ENCODE data around the gene RASSF8.
"Not testable (repeated sequence)": the region's sequence is repeated elsewhere in the genome, so short reads cannot be mapped to it uniquely, and the experiment has no call there.

Gene RASSF8

GRCh38 chr12:26046906-26047305 is 88.4 kb downstream of the RASSF8 start:
- no peak overlapping the region for H3K27ac ChIP-seq (ENCODE audit: low read length)
- H3K36me3 ChIP-seq (ENCODE audit: insufficient read depth, low read depth, low read length) = no peaks in the 10 kb centered on the region
- H3K4me3 ChIP-seq (ENCODE audit: low read length) = no peak overlapping the region
- no peak overlapping the region for H3K9ac ChIP-seq (ENCODE audit: low read depth, low read length)
- H3K9me3 ChIP-seq (ENCODE audit: insufficient read depth, low read depth, low read length) = no peaks in the 10 kb centered on the region
- H3K27me3 ChIP-seq (ENCODE audit: insufficient read depth, low read length) = no peaks in the 10 kb centered on the region
- H3K4me1 ChIP-seq (ENCODE audit: insufficient read depth, low read length) = peaks cover 20% of the 10 kb centered on the region; the same call in 1 of the 2 replicates

GRCh38 chr12:26047401-26048226 is 89.1 kb downstream of the RASSF8 start:
- Histone ChIP-seq H3K9ac (ENCODE audit: low read depth, low read length) (no peak overlapping the region), H3K27me3 (ENCODE audit: insufficient read depth, low read length) (no peaks in the 10 kb centered on the region), H3K36me3 (ENCODE audit: insufficient read depth, low read depth, low read length) (no peaks in the 10 kb centered on the region), H3K4me3 (ENCODE audit: low read length) (0 out of 2 replicates have a peak overlapping the region, but pooled peaks have one; percentile 18), H3K4me1 (ENCODE audit: insufficient read depth, low read length) (peaks cover 16% of the 10 kb centered on the region; the same call in 1 of the 2 replicates), H3K9me3 (ENCODE audit: insufficient read depth, low read depth, low read length) (no peaks in the 10 kb centered on the region), H3K27ac (ENCODE audit: low read length) (no peak overlapping the region)

GRCh38 chr12:26052652-26053051 is 94.2 kb downstream of the RASSF8 start:
- Histone ChIP-seq H3K4me1 (ENCODE audit: insufficient read depth, low read length) (peaks cover 16% of the 10 kb centered on the region; the same call in 1 of the 2 replicates), H3K4me3 (ENCODE audit: low read length) (no peak overlapping the region), H3K27ac (ENCODE audit: low read length) (no peak overlapping the region), H3K36me3 (ENCODE audit: insufficient read depth, low read depth, low read length) (no peaks in the 10 kb centered on the region), H3K9ac (ENCODE audit: low read depth, low read length) (no peak overlapping the region), H3K27me3 (ENCODE audit: insufficient read depth, low read length) (no peaks in the 10 kb centered on the region), H3K9me3 (ENCODE audit: insufficient read depth, low read depth, low read length) (no peaks in the 10 kb centered on the region)

GRCh38 chr12:26054383-26054782 is 95.9 kb downstream of the RASSF8 start:
- peaks cover 10% of the 10 kb centered on the region; the same call in 1 of the 2 replicates for H3K4me1 ChIP-seq (ENCODE audit: insufficient read depth, low read length)
- H3K9ac ChIP-seq (ENCODE audit: low read depth, low read length) = peak overlapping the region; percentile 5; the same call in 1 of the 2 replicates

GRCh38 chr12:26055087-26055486 is 96.6 kb downstream of the RASSF8 start:
- no peak overlapping the region for H3K4me3 ChIP-seq (ENCODE audit: low read length)
- no peaks in the 10 kb centered on the region; the same call in 1 of the 2 replicates for H3K36me3 ChIP-seq (ENCODE audit: insufficient read depth, low read depth, low read length)
- H3K9me3 ChIP-seq (ENCODE audit: insufficient read depth, low read depth, low read length) = no peaks in the 10 kb centered on the region
- H3K9ac ChIP-seq (ENCODE audit: low read depth, low read length) = no peak overlapping the region
- no peaks in the 10 kb centered on the region for H3K27me3 ChIP-seq (ENCODE audit: insufficient read depth, low read length)
- no peak overlapping the region for H3K27ac ChIP-seq (ENCODE audit: low read length)
- H3K4me1 ChIP-seq (ENCODE audit: insufficient read depth, low read length) = peaks cover 10% of the 10 kb centered on the region; the same call in 1 of the 2 replicates

More at GRCh38 chr12:26054383-26054782, 95.9 kb downstream of the RASSF8 start:
- Histone ChIP-seq H3K9me3 (ENCODE audit: insufficient read depth, low read depth, low read length) (no peaks in the 10 kb centered on the region), H3K27ac (ENCODE audit: low read length) (no peak overlapping the region), H3K36me3 (ENCODE audit: insufficient read depth, low read depth, low read length) (no peaks in the 10 kb centered on the region; the same call in 1 of the 2 replicates), H3K27me3 (ENCODE audit: insufficient read depth, low read length) (no peaks in the 10 kb centered on the region), H3K4me3 (ENCODE audit: low read length) (0 out of 2 replicates have a peak overlapping the region, but pooled peaks have one; percentile 8)

GRCh38 chr12:26056335-26056734 is 97.9 kb downstream of the RASSF8 start:
- H3K27ac ChIP-seq (ENCODE audit: low read length) = no peak overlapping the region
- peaks cover 10% of the 10 kb centered on the region; the same call in 1 of the 2 replicates for H3K4me1 ChIP-seq (ENCODE audit: insufficient read depth, low read length)
- H3K9me3 ChIP-seq (ENCODE audit: insufficient read depth, low read depth, low read length) = no peaks in the 10 kb centered on the region
- no peaks in the 10 kb centered on the region for H3K27me3 ChIP-seq (ENCODE audit: insufficient read depth, low read length)
- no peak overlapping the region for H3K4me3 ChIP-seq (ENCODE audit: low read length)
- no peaks in the 10 kb centered on the region; the same call in 1 of the 2 replicates for H3K36me3 ChIP-seq (ENCODE audit: insufficient read depth, low read depth, low read length)
- no peak overlapping the region for H3K9ac ChIP-seq (ENCODE audit: low read depth, low read length)

- H3K36me3 ChIP-seq (ENCODE audit: insufficient read depth, low read depth, low read length); H3K9me3 ChIP-seq (ENCODE audit: insufficient read depth, low read depth, low read length); H3K27ac ChIP-seq (ENCODE audit: low read length); H3K4me3 ChIP-seq (ENCODE audit: low read length); H3K27me3 ChIP-seq (ENCODE audit: insufficient read depth, low read length); H3K4me1 ChIP-seq (ENCODE audit: insufficient read depth, low read length); H3K9ac ChIP-seq (ENCODE audit: low read depth, low read length): not testable (repeated sequence)
Observed at GRCh38 chr12:26057271-26057670, 98.8 kb downstream of the RASSF8 start.

- Histone ChIP-seq H3K27ac (ENCODE audit: low read length) (no peak overlapping the region), H3K9ac (ENCODE audit: low read depth, low read length) (no peak overlapping the region), H3K4me3 (ENCODE audit: low read length) (no peak overlapping the region), H3K36me3 (ENCODE audit: insufficient read depth, low read depth, low read length) (no peaks in the 10 kb centered on the region; the same call in 1 of the 2 replicates), H3K4me1 (ENCODE audit: insufficient read depth, low read length) (peaks cover 10% of the 10 kb centered on the region; the same call in 1 of the 2 replicates), H3K9me3 (ENCODE audit: insufficient read depth, low read depth, low read length) (no peaks in the 10 kb centered on the region), H3K27me3 (ENCODE audit: insufficient read depth, low read length) (no peaks in the 10 kb centered on the region)
Observed at GRCh38 chr12:26058308-26058707, 99.8 kb downstream of the RASSF8 start.

GRCh38 chr12:26058818-26059217 is 100.3 kb downstream of the RASSF8 start:
- H3K36me3 ChIP-seq (ENCODE audit: insufficient read depth, low read depth, low read length) = no peaks in the 10 kb centered on the region; the same call in 1 of the 2 replicates
- no peaks in the 10 kb centered on the region for H3K9me3 ChIP-seq (ENCODE audit: insufficient read depth, low read depth, low read length)
- no peak overlapping the region for H3K9ac ChIP-seq (ENCODE audit: low read depth, low read length)
- H3K27me3 ChIP-seq (ENCODE audit: insufficient read depth, low read length) = no peaks in the 10 kb centered on the region
- no peak overlapping the region for H3K4me3 ChIP-seq (ENCODE audit: low read length)
- peaks cover 10% of the 10 kb centered on the region; the same call in 1 of the 2 replicates for H3K4me1 ChIP-seq (ENCODE audit: insufficient read depth, low read length)
- H3K27ac ChIP-seq (ENCODE audit: low read length) = no peak overlapping the region

GRCh38 chr12:26062006-26062405 is 103.5 kb downstream of the RASSF8 start:
- H3K36me3 ChIP-seq (ENCODE audit: insufficient read depth, low read depth, low read length) = no peaks in the 10 kb centered on the region; the same call in 1 of the 2 replicates
- no peaks in the 10 kb centered on the region for H3K9me3 ChIP-seq (ENCODE audit: insufficient read depth, low read depth, low read length)
- H3K9ac ChIP-seq (ENCODE audit: low read depth, low read length) = no peak overlapping the region
- H3K4me3 ChIP-seq (ENCODE audit: low read length) = no peak overlapping the region
- H3K27me3 ChIP-seq (ENCODE audit: insufficient read depth, low read length) = no peaks in the 10 kb centered on the region
- no peak overlapping the region for H3K27ac ChIP-seq (ENCODE audit: low read length)
- no peaks in the 10 kb centered on the region for H3K4me1 ChIP-seq (ENCODE audit: insufficient read depth, low read length)

GRCh38 chr12:26062566-26062965 is 104.1 kb downstream of the RASSF8 start:
- H3K9me3 ChIP-seq (ENCODE audit: insufficient read depth, low read depth, low read length) = no peaks in the 10 kb centered on the region
- H3K27me3 ChIP-seq (ENCODE audit: insufficient read depth, low read length) = no peaks in the 10 kb centered on the region
- H3K4me1 ChIP-seq (ENCODE audit: insufficient read depth, low read length) = no peaks in the 10 kb centered on the region
- no peak overlapping the region for H3K27ac ChIP-seq (ENCODE audit: low read length)
- H3K4me3 ChIP-seq (ENCODE audit: low read length) = no peak overlapping the region
- no peak overlapping the region for H3K9ac ChIP-seq (ENCODE audit: low read depth, low read length)
- H3K36me3 ChIP-seq (ENCODE audit: insufficient read depth, low read depth, low read length) = no peaks in the 10 kb centered on the region; the same call in 1 of the 2 replicates

- no peaks in the 10 kb centered on the region for H3K27me3 ChIP-seq (ENCODE audit: insufficient read depth, low read length)
- H3K9me3 ChIP-seq (ENCODE audit: insufficient read depth, low read depth, low read length) = no peaks in the 10 kb centered on the region
- peaks cover 16% of the 10 kb centered on the region for H3K4me1 ChIP-seq (ENCODE audit: insufficient read depth, low read length)
- peaks cover 8% of the 10 kb centered on the region; the same call in 1 of the 2 replicates for H3K36me3 ChIP-seq (ENCODE audit: insufficient read depth, low read depth, low read length)
- H3K4me3 ChIP-seq (ENCODE audit: low read length) = no peak overlapping the region
- H3K27ac ChIP-seq (ENCODE audit: low read length) = no peak overlapping the region
- no peak overlapping the region for H3K9ac ChIP-seq (ENCODE audit: low read depth, low read length)
Observed at GRCh38 chr12:26065451-26065850, 107.0 kb downstream of the RASSF8 start.

All from iPS-20b (cell line).